ENCODE data around the gene GALK2.

The GALK2 gene

DNA sequence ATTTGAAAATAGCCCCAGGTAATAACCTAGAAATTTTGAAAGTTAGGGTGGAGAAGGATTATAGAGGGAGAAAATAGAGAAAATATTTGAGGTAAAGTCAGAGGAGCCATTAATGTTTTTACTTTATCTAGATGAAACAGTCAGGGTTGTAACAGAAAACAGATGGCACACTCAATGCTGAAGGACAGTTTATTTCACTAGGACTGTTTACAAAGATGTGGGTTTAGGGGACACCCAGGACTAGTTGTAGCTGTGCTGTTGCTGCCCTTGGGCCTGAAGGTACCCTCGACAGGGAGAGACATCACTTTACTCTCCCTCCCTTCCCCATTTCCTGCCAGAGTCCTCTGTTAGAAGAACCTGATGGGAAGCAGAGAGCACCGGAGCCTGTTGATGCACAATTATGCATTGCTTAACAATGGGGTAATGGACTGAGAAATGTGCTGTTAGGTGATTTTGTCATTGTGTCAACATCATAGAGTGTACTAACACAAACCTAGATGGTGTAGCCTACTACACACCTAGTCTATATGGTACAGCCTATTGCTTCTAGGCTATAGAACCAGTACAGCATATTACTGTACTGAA, 103.8 kb downstream of the GALK2 start:
- no peak overlapping the region for H3K4me3 ChIP-seq (ENCODE audit: insufficient read depth, low read depth, low read length, poor library complexity, severe bottlenecking)
- no peaks in the 10 kb centered on the region for H3K9me3 ChIP-seq (ENCODE audit: control insufficient read depth, low read length)
- H3K27me3 ChIP-seq (replicated peaks; ENCODE audit: control insufficient read depth, insufficient read depth, low read length, poor library complexity, severe bottlenecking): no peaks in the 10 kb centered on the region
- no peak for DNase-seq
- no peaks in the 10 kb centered on the region for H3K36me3 ChIP-seq (ENCODE audit: control insufficient read depth, insufficient read depth, low read length)
- no peak overlapping the region for H3K27ac ChIP-seq (ENCODE audit: insufficient read depth, low read length, poor library complexity, severe bottlenecking)
- H3K4me1 ChIP-seq (ENCODE audit: control insufficient read depth, insufficient read depth, low read length, poor library complexity, severe bottlenecking): no peaks in the 10 kb centered on the region

- Histone ChIP-seq H3K36me3 (ENCODE audit: control insufficient read depth, insufficient read depth, low read length) (peaks cover 10% of the 10 kb centered on the region), H3K9me3 (ENCODE audit: control insufficient read depth, low read length) (no peaks in the 10 kb centered on the region), H3K4me3 (ENCODE audit: insufficient read depth, low read depth, low read length, poor library complexity, severe bottlenecking) (no peak overlapping the region), H3K27me3 (replicated peaks; ENCODE audit: control insufficient read depth, insufficient read depth, low read length, poor library complexity, severe bottlenecking) (no peaks in the 10 kb centered on the region), H3K4me1 (ENCODE audit: control insufficient read depth, insufficient read depth, low read length, poor library complexity, severe bottlenecking) (no peaks in the 10 kb centered on the region), H3K27ac (ENCODE audit: insufficient read depth, low read length, poor library complexity, severe bottlenecking) (no peak overlapping the region)
- no peak for DNase-seq
Observed at GRCh38 chr15:49278751-49279150, 108.7 kb downstream of the GALK2 start.

DNA sequence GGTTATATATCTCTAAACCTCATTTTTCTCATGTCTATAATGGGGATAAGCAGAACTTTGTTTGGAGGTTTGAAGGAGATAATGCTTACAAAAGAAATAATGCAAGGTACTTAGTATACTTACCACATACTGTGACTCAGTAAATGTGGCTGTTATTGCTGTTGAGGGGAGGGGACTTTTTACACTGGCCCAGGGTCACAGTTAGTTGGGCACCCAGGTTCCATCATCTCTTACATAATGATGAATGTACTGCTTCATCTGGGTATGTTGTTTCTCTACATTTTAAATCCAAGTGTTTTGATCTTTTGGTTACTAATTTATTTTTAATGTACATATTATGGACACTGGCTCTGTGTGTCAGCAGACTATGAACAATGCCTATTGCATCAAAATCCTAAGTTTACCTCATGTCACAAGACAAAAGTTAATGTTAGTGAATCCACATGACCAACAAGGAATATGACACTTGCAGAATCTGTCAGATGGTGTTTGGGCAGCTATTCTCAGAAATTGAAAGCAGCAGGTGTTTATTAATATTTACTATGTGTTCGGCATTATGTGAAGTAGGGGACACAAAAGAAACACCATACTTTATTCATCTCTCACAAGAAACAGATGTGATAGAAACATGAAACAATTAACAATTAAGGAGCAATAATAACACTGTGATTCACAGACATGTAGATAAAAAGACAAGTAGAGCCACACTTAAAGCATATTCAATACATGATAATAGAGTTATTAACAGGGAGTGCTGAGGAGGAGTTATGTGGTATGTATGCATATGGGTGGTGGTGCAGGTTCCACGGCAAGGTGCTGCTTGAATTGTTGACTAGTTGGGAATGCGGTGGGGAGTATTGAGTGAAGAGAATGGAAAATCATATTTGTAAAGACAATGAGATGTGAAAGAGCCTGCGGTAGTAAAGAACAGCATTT, 109.7 kb downstream of the GALK2 start:
- no peaks in the 10 kb centered on the region for H3K4me1 ChIP-seq (ENCODE audit: control insufficient read depth, insufficient read depth, low read length, poor library complexity, severe bottlenecking)
- H3K9me3 ChIP-seq (ENCODE audit: control insufficient read depth, low read length): no peaks in the 10 kb centered on the region
- no peak for DNase-seq
- no peaks in the 10 kb centered on the region for H3K27me3 ChIP-seq (replicated peaks; ENCODE audit: control insufficient read depth, insufficient read depth, low read length, poor library complexity, severe bottlenecking)
- H3K4me3 ChIP-seq (ENCODE audit: insufficient read depth, low read depth, low read length, poor library complexity, severe bottlenecking): no peak overlapping the region
- peaks cover 15% of the 10 kb centered on the region for H3K36me3 ChIP-seq (ENCODE audit: control insufficient read depth, insufficient read depth, low read length)
- H3K27ac ChIP-seq (ENCODE audit: insufficient read depth, low read length, poor library complexity, severe bottlenecking): no peak overlapping the region

DNA sequence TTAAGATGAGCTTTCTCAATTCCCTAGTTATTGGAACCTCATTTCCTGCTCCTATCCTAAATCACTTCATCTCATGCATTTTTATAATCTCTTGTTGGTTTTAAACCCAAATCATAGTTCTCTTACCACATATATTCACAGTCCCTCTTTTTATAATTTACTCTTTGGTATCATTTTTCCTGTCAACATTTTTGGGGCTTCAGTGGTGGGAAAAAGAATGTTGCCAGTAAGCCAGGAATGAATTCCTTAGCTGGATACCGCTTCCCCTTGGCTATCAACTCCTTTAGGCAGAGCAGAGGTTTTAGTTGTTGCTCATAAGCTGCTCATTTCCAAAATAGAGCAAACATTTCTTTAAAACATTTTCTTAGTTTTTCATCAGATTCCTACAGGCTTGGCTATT, 112.3 kb downstream of the GALK2 start:
- Histone ChIP-seq H3K27ac (ENCODE audit: insufficient read depth, low read length, poor library complexity, severe bottlenecking) (no peak overlapping the region), H3K9me3 (ENCODE audit: control insufficient read depth, low read length) (no peaks in the 10 kb centered on the region), H3K27me3 (replicated peaks; ENCODE audit: control insufficient read depth, insufficient read depth, low read length, poor library complexity, severe bottlenecking) (no peaks in the 10 kb centered on the region), H3K36me3 (ENCODE audit: control insufficient read depth, insufficient read depth, low read length) (peaks cover 25% of the 10 kb centered on the region), H3K4me3 (ENCODE audit: insufficient read depth, low read depth, low read length, poor library complexity, severe bottlenecking) (no peak overlapping the region), H3K4me1 (ENCODE audit: control insufficient read depth, insufficient read depth, low read length, poor library complexity, severe bottlenecking) (no peaks in the 10 kb centered on the region)
- no peak for DNase-seq

DNA sequence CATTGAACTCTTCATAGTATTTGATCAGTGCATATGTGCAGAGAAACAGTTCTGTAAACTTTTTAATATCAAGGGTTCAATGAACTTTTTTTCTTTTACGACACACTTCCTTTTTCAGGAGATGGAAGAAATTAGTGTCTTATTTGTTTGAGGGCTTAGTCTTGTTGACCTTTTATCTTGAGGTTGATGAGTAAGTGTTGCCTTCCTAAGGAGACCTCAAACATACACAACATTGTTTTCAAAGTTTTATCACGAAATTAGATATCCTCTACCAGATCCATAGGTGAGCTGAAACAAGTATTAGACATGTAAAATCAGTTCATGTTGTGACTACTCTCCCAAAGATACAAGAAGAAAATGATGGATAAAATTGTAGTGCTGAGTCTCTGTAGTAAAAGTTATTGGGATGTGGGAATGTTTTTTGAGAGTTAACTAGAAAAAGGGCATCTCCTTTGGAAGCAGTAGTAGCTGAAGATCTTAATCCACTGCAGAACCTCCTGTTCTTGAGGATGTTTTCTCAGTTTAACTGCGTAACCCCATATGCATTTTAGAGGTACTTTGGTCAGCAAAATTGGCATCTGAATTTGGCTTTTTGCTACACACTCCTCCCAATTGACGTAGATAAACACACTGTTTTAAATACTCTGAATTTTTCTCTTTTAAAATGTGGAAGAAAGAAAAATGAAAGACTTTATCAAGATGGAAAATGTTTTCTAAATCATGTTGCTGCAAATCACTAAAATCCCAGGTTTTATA, 116.8 kb downstream of the GALK2 start:
- peaks cover 35% of the 10 kb centered on the region for H3K36me3 ChIP-seq (ENCODE audit: control insufficient read depth, insufficient read depth, low read length)
- no peak overlapping the region for H3K4me3 ChIP-seq (ENCODE audit: insufficient read depth, low read depth, low read length, poor library complexity, severe bottlenecking)
- no peaks in the 10 kb centered on the region for H3K27me3 ChIP-seq (replicated peaks; ENCODE audit: control insufficient read depth, insufficient read depth, low read length, poor library complexity, severe bottlenecking)
- no peaks in the 10 kb centered on the region for H3K9me3 ChIP-seq (ENCODE audit: control insufficient read depth, low read length)
- H3K27ac ChIP-seq (ENCODE audit: insufficient read depth, low read length, poor library complexity, severe bottlenecking): no peak overlapping the region
- no peaks in the 10 kb centered on the region for H3K4me1 ChIP-seq (ENCODE audit: control insufficient read depth, insufficient read depth, low read length, poor library complexity, severe bottlenecking)
- no peak for DNase-seq

GRCh38 chr15:49287481-49287880, 117.4 kb downstream of the GALK2 start:
- Histone ChIP-seq H3K4me3 (ENCODE audit: insufficient read depth, low read depth, low read length, poor library complexity, severe bottlenecking) (no peak overlapping the region), H3K36me3 (ENCODE audit: control insufficient read depth, insufficient read depth, low read length) (peaks cover 37% of the 10 kb centered on the region), H3K4me1 (ENCODE audit: control insufficient read depth, insufficient read depth, low read length, poor library complexity, severe bottlenecking) (no peaks in the 10 kb centered on the region), H3K27me3 (replicated peaks; ENCODE audit: control insufficient read depth, insufficient read depth, low read length, poor library complexity, severe bottlenecking) (no peaks in the 10 kb centered on the region), H3K27ac (ENCODE audit: insufficient read depth, low read length, poor library complexity, severe bottlenecking) (no peak overlapping the region), H3K9me3 (ENCODE audit: control insufficient read depth, low read length) (no peaks in the 10 kb centered on the region)
- DNase-seq: no peak

DNA sequence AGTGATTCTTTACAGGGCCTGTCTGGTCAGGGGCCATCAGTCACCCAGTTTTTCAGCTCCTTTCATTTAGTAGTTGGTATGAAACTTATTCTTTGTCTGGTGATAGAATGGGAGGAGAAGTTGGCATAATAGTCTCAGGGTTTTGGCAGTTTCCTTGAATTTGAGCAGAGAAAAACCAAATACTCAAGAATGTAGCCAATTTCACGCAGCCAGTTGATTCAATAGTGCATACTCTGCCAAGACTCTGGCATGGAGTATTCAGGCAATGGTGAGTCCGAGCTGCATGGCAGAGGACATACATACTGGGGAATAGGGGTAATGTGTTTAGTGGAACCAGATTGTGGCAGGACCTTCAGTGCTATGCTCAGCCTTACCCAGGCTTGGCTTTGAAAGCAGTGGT, 118.3 kb downstream of the GALK2 start:
- no peaks in the 10 kb centered on the region for H3K4me1 ChIP-seq (ENCODE audit: control insufficient read depth, insufficient read depth, low read length, poor library complexity, severe bottlenecking)
- no peaks in the 10 kb centered on the region for H3K9me3 ChIP-seq (ENCODE audit: control insufficient read depth, low read length)
- H3K36me3 ChIP-seq (ENCODE audit: control insufficient read depth, insufficient read depth, low read length): peaks cover 34% of the 10 kb centered on the region
- DNase-seq: no peak
- H3K27me3 ChIP-seq (replicated peaks; ENCODE audit: control insufficient read depth, insufficient read depth, low read length, poor library complexity, severe bottlenecking): no peaks in the 10 kb centered on the region
- no peak overlapping the region for H3K4me3 ChIP-seq (ENCODE audit: insufficient read depth, low read depth, low read length, poor library complexity, severe bottlenecking)
- no peak overlapping the region for H3K27ac ChIP-seq (ENCODE audit: insufficient read depth, low read length, poor library complexity, severe bottlenecking)

DNA sequence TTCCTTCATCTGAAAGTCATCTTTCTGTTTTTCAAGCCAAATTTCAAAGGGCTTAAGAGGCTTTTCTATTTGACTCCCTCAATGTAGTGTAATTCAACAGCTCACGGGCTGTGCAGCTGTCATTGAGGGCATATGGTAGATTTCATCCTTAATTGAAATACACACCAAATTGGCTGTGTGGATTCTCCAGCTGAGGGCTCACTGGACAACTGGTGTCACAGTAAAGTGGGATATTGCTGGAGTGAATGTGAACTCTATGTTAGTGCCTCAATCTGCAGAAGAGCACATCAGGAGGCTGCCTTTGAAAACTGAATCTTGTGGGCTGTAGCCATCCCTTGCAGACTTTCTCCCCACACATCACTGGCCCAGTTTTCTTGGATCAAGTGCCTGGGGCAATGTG, 120.1 kb downstream of the GALK2 start:
- Histone ChIP-seq H3K4me1 (ENCODE audit: control insufficient read depth, insufficient read depth, low read length, poor library complexity, severe bottlenecking) (no peaks in the 10 kb centered on the region), H3K36me3 (ENCODE audit: control insufficient read depth, insufficient read depth, low read length) (peaks cover 27% of the 10 kb centered on the region), H3K4me3 (ENCODE audit: insufficient read depth, low read depth, low read length, poor library complexity, severe bottlenecking) (no peak overlapping the region), H3K9me3 (ENCODE audit: control insufficient read depth, low read length) (no peaks in the 10 kb centered on the region), H3K27me3 (replicated peaks; ENCODE audit: control insufficient read depth, insufficient read depth, low read length, poor library complexity, severe bottlenecking) (no peaks in the 10 kb centered on the region), H3K27ac (ENCODE audit: insufficient read depth, low read length, poor library complexity, severe bottlenecking) (no peak overlapping the region)
- no peak for DNase-seq

DNA sequence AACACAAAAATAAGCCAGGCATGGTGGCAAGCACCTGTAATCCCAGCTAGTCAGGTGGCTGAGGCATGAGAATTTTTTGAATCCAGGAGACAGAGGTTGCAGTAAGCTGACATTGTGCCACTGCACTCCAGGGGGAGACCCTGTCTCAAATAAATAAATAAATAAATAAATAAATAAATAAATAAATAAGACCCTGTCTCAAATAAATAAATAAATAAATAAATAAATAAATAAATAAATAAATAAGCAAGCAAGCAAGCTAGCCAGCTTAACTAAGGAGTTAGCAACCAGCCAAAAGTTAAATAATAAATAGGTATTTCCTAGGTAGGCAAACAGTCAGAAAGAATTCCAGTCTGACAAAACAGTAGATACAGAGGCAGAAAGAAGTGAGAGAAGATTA, 123.9 kb downstream of the GALK2 start:
- Histone ChIP-seq H3K9me3 (ENCODE audit: control insufficient read depth, low read length) (no peaks in the 10 kb centered on the region), H3K27ac (ENCODE audit: insufficient read depth, low read length, poor library complexity, severe bottlenecking) (no peak overlapping the region), H3K27me3 (replicated peaks; ENCODE audit: control insufficient read depth, insufficient read depth, low read length, poor library complexity, severe bottlenecking) (no peaks in the 10 kb centered on the region), H3K36me3 (ENCODE audit: control insufficient read depth, insufficient read depth, low read length) (peaks cover 24% of the 10 kb centered on the region), H3K4me1 (ENCODE audit: control insufficient read depth, insufficient read depth, low read length, poor library complexity, severe bottlenecking) (no peaks in the 10 kb centered on the region), H3K4me3 (ENCODE audit: insufficient read depth, low read depth, low read length, poor library complexity, severe bottlenecking) (no peak overlapping the region)
- no peak for DNase-seq

GRCh38 chr15:49296258-49296657, 126.2 kb downstream of the GALK2 start:
- Histone ChIP-seq H3K27ac (ENCODE audit: insufficient read depth, low read length, poor library complexity, severe bottlenecking) (no peak overlapping the region), H3K27me3 (replicated peaks; ENCODE audit: control insufficient read depth, insufficient read depth, low read length, poor library complexity, severe bottlenecking) (no peaks in the 10 kb centered on the region), H3K4me3 (ENCODE audit: insufficient read depth, low read depth, low read length, poor library complexity, severe bottlenecking) (no peak overlapping the region), H3K9me3 (ENCODE audit: control insufficient read depth, low read length) (no peaks in the 10 kb centered on the region), H3K4me1 (ENCODE audit: control insufficient read depth, insufficient read depth, low read length, poor library complexity, severe bottlenecking) (no peaks in the 10 kb centered on the region), H3K36me3 (ENCODE audit: control insufficient read depth, insufficient read depth, low read length) (peaks cover 17% of the 10 kb centered on the region)
- DNase-seq: no peak

All from effector memory CD4-positive, alpha-beta T cell (primary cell).